LNCaP clone FGC (cell line): ENCODE results near the gene OXCT1.
A peak's percentile ranks its signal among the peaks of the same experiment; 100 is the strongest.

Experiments used
- DNase-seq: peaks from one replicate; pipeline ENCODE4 v3.0.0-alpha.2; 2011; ENCODE audit warnings: low read depth
- H3K4me3 ChIP-seq: 2 replicates; pipeline ENCODE4 v1.5.1; 2011; ENCODE audit warnings: mild to moderate bottlenecking, low read depth, low read length, control low read depth
- CTCF ChIP-seq: IDR thresholded peaks from 2 replicates; pipeline ENCODE4 v1.5.1; 2012; ENCODE audit warnings: mild to moderate bottlenecking; ENCODE audit not compliant: control insufficient read depth, insufficient read depth; ENCODE audit errors: extremely low read depth

The OXCT1 gene

DNA sequence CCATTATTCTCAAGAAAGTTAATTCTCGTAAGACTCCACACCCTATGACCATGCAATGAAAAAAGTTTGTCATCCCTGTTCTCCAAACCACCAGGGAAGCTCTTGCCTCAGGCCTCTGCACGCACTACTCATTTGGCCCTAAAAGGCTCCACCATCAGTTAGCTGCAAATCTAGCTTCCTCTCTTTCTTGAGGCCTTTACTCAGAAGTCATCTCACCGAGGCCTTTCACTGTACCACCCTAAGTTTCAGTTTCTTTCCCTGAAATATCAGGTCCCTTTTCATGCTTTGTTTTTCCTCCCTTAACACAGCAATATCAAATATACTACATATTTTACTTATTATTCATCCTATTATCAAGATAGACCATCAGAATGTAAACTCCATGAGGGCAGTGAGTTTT is 39.1 kb downstream of the OXCT1 start:
- DNase-seq, result no peak
- TF ChIP-seq CTCF, result no peak
- no peak overlapping the region for H3K4me3 ChIP-seq

DNA sequence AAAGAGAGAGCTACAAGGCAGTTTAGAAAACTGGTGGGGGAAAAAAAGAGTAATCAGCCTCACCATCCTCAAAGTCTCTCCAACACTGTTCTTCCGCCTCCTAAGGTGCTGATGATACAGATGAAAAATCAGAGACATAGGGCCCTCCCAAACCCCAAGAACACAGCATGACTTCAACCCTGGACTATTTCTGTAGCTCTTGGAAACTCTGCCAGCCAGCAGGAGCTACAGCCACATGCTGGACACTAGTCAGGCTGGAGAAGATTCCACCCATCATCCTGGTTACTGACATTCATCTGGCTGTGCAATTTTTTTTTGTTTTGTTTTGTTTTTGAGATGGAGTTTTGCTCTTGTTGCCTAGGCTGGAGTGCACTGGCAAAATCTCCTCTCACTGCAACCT is 42.4 kb downstream of the OXCT1 start:
- no peak overlapping the region for H3K4me3 ChIP-seq
- no peak for TF ChIP-seq CTCF
- DNase-seq, result no peak

DNA sequence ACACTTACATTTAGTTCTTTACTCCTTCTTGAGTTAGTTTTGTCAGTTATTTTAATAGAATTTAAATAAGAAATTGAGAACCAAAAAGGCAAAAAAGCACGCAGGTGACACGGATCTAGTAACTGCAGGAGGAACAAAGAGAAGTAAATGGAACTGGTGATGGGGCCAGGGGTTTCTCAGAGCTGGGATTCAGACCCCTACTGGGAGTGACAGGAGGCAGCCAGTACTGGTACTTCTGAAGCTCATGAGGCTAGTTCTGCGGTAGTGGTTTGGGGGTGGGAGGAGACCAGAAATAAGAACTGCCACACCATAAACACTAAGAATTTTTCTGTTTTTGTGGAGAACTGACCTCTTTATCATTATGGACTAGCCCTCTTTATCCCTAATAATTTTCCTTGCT is 48.2 kb downstream of the OXCT1 start:
- no peak for DNase-seq
- TF ChIP-seq CTCF, result no peak
- no peak overlapping the region for H3K4me3 ChIP-seq

DNA sequence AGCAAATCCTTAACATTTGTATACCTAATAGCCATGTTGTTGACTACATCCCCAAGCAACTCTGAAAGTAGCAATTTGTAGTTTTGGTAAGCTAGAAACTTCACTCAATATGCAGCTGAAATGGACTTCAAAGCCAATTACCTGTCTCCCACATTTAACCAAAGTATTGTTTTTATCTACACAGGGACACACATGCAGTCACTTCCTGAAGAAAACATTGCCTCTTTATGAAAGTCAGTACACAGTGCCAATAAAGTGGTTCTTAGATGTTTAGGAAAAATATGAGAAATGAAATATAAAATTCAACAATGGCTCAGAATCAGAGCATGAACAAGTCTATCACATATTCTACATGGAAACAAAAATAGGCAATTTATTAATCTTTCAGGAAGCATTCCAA is 49.2 kb downstream of the OXCT1 start:
- H3K4me3 ChIP-seq, result no peak overlapping the region
- no peak for DNase-seq
- TF ChIP-seq CTCF, result no peak

DNA sequence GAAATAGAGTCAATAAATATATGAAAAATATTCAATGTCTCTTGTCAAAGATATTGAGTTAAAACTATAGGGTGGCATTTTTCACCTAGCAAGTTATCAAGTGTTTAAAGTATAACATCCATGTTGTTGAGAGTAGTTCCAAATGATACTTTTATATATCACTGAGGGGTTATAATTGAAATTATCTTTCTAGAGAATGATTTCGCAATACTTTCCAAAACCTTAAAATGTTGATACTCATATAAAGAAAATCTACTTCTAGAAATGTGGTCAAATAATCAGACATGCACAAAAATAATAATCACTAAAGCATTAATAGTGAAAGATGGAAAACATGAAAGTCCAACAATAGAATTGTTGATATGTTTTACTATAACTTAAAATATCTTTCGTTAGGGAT is 50.1 kb downstream of the OXCT1 start:
- no peak for DNase-seq
- H3K4me3 ChIP-seq, result no peak overlapping the region
- no peak for TF ChIP-seq CTCF

DNA sequence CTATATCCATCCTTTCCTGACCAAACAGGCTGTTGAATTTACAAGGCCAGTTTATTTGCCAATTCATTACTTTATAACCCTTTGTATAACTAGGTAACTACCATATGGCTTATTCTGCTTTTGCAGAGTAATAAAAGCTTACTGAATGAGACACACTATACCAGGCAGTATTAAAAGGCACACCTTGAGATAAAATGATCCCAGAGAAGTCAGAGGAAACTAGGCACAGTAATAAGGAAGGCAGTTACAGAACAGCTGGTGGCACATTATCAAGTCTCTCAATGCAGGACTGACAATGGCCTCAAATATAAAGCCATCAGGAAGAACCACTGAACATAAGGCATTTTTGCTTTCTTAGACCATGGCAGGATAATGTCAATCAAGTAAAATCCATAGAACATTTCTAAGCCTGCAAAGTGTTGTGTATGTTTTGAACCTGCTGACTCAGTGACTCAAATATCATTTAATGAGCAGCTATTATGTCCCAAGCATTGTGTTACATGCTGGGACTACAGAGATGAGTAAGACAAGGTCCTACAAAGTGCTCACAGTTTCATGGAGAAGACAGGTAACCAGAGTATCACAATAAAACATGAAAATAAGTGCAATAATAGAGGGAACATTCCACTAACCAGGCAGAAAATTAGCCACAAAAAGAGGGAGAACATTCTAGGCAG is 52.5 kb downstream of the OXCT1 start:
- DNase-seq, result peak; percentile 38
- H3K4me3 ChIP-seq, result no peak overlapping the region
- TF ChIP-seq CTCF, result no peak

GRCh38 chr5:41815663-41816229 is 54.5 kb downstream of the OXCT1 start:
- DNase-seq, result no peak
- no peak overlapping the region for H3K4me3 ChIP-seq
- TF ChIP-seq CTCF, result no peak
